Measurements from ENCODE around the gene CDC16. TPM values are rescaled to one million over a fixed set of nuclear protein-coding genes. Genes with fewer than 3 reads are reported as not detected.
"Not testable (repeated sequence)": the region's sequence is repeated elsewhere in the genome, so short reads cannot be mapped to it uniquely, and the experiment has no call there.

Gene CDC16
- total RNA-seq, 1 experiment from 2014 or later, result 71.6 TPM

- Histone ChIP-seq H3K36me3 (peaks cover 92% of the 10 kb centered on the region), H3K4me3 (no peak overlapping the region), H3K9me3 (no peaks in the 10 kb centered on the region), H3K27me3 (no peaks in the 10 kb centered on the region)
- no peak for DNase-seq
Measured at GRCh38 chr13:114248011-114248410, 13.3 kb downstream of the CDC16 start.

DNA sequence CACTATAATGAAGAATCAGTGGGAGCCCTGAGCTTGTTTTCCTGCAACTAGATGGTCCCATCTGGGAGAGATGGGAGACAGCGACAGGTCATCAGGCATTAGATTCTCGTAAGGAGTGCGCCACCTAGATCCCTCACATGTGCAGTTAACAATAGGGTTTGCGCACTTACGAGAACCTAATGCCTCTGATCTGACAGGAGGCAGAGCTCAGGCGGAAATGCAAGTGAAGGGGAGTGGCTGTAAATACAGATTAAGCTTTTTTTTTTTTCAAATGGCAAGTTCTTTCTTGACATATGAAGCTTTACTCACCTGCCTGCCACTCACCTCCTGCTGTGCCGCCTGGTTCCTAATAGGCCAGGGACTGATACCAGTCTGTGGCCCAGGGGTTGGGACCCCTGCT lies 14.4 kb downstream of the CDC16 start:
- Histone ChIP-seq H3K4me3 (no peak overlapping the region), H3K27me3 (no peaks in the 10 kb centered on the region), H3K9me3 (no peaks in the 10 kb centered on the region), H3K36me3 (peaks cover 86% of the 10 kb centered on the region)
- DNase-seq, result no peak

GRCh38 chr13:114251639-114252440 lies 17.1 kb downstream of the CDC16 start:
- H3K4me3 ChIP-seq, H3K9me3 ChIP-seq, DNase-seq, H3K27me3 ChIP-seq: not testable (repeated sequence)
- H3K36me3 ChIP-seq, result peaks cover 82% of the 10 kb centered on the region

DNA sequence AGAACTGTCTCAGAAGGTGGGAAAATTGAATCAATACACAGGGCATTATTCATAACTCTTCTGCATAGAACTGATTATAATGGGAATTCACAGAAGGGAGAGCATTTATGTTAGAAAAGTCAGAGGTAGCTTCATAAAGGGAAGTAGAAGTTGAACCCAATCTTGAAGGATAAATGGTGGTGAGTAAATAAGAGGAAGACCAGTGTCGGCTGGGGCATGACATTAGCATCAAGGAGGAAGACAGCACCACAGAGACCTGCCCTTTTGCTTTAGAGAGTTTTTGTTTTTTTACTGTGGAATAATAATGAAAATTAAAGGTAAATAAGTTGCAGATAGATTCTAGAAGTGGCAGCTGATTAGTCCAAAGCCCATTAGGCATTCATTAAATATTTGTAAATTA lies 21.9 kb downstream of the CDC16 start:
- peaks cover 81% of the 10 kb centered on the region for H3K36me3 ChIP-seq
- H3K4me3 ChIP-seq, result no peak overlapping the region
- H3K9me3 ChIP-seq, result no peaks in the 10 kb centered on the region
- no peaks in the 10 kb centered on the region for H3K27me3 ChIP-seq
- DNase-seq, result no peak

GRCh38 chr13:114257014-114257413 lies 22.3 kb downstream of the CDC16 start:
- H3K9me3 ChIP-seq, result no peaks in the 10 kb centered on the region
- peaks cover 81% of the 10 kb centered on the region for H3K36me3 ChIP-seq

GRCh38 chr13:114258589-114258988 lies 23.9 kb downstream of the CDC16 start:
- no peak overlapping the region for H3K4me3 ChIP-seq
- no peaks in the 10 kb centered on the region for H3K9me3 ChIP-seq
- no peak for DNase-seq
- no peaks in the 10 kb centered on the region for H3K27me3 ChIP-seq
- peaks cover 81% of the 10 kb centered on the region for H3K36me3 ChIP-seq

More at GRCh38 chr13:114257014-114257413, 22.3 kb downstream of the CDC16 start:
- Histone ChIP-seq H3K4me3 (no peak overlapping the region), H3K27me3 (no peaks in the 10 kb centered on the region)
- no peak for DNase-seq

DNA sequence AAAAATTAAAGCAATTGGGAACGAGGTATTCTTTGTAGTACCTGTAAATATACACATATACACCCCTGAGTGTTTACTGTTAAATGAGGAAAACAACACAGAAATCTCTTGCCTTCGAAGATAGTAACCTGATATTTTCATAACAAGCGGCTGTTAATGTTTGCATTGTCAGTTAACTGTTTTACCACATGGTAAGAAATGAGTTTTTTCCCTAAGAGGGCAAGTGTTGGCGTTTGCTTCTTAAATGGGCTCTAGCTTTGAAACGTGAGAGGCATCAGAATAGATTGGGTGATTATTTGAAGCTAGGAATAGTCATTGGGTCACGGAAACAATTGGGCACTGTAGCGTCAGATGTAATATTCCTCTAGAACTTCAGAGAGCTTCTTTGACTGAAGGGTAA lies 24.7 kb downstream of the CDC16 start:
- Histone ChIP-seq H3K36me3 (peaks cover 85% of the 10 kb centered on the region), H3K9me3 (no peaks in the 10 kb centered on the region), H3K4me3 (no peak overlapping the region), H3K27me3 (no peaks in the 10 kb centered on the region)
- DNase-seq, result no peak

- DNase-seq, result no peak
- H3K27me3 ChIP-seq, result no peaks in the 10 kb centered on the region
- H3K9me3 ChIP-seq, result no peaks in the 10 kb centered on the region
- H3K36me3 ChIP-seq, result peaks cover 84% of the 10 kb centered on the region
- no peak overlapping the region for H3K4me3 ChIP-seq
Measured at GRCh38 chr13:114259974-114260373, 25.3 kb downstream of the CDC16 start.

GRCh38 chr13:114260814-114261213 lies 26.1 kb downstream of the CDC16 start:
- no peaks in the 10 kb centered on the region for H3K27me3 ChIP-seq
- no peak for DNase-seq
- peaks cover 84% of the 10 kb centered on the region for H3K36me3 ChIP-seq

GRCh38 chr13:114261328-114261965 lies 26.8 kb downstream of the CDC16 start:
- Histone ChIP-seq H3K4me3 (no peak overlapping the region), H3K27me3 (no peaks in the 10 kb centered on the region), H3K9me3 (no peaks in the 10 kb centered on the region), H3K36me3 (peaks cover 81% of the 10 kb centered on the region)
- DNase-seq, result no peak

More at GRCh38 chr13:114260814-114261213, 26.1 kb downstream of the CDC16 start:
- H3K9me3 ChIP-seq, result no peaks in the 10 kb centered on the region
- H3K4me3 ChIP-seq, result no peak overlapping the region

GRCh38 chr13:114263578-114263977 lies 28.9 kb downstream of the CDC16 start:
- no peaks in the 10 kb centered on the region for H3K9me3 ChIP-seq
- peaks cover 81% of the 10 kb centered on the region for H3K36me3 ChIP-seq
- no peaks in the 10 kb centered on the region for H3K27me3 ChIP-seq
- no peak for DNase-seq
- H3K4me3 ChIP-seq, result no peak overlapping the region

DNA sequence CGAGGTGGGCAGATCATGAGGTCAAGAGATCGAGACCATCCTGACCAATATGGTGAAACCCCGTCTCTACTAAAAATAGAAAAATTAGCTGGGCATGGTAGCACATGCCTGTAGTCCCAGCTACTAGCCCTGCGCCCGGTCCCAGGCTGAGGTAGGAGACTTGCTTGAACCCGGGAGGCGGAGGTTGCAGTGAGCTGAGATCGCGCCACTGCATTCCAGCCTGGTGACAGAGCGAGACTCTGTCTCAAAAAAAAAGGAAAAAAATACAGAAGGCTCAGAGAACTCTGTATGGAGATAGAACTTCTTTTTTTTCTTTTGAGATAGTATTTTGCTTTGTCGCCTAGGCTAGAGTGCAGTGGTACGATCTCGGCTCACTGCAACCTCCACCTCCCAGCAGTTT lies 29.6 kb downstream of the CDC16 start:
- H3K9me3 ChIP-seq, H3K27me3 ChIP-seq, DNase-seq, H3K4me3 ChIP-seq: not testable (repeated sequence)
- peaks cover 82% of the 10 kb centered on the region for H3K36me3 ChIP-seq

GRCh38 chr13:114264886-114265611 lies 30.4 kb downstream of the CDC16 start:
- H3K27me3 ChIP-seq, result no peaks in the 10 kb centered on the region
- peaks cover 82% of the 10 kb centered on the region for H3K36me3 ChIP-seq
- H3K4me3 ChIP-seq, result no peak overlapping the region
- H3K9me3 ChIP-seq, result no peaks in the 10 kb centered on the region
- no peak for DNase-seq

DNA sequence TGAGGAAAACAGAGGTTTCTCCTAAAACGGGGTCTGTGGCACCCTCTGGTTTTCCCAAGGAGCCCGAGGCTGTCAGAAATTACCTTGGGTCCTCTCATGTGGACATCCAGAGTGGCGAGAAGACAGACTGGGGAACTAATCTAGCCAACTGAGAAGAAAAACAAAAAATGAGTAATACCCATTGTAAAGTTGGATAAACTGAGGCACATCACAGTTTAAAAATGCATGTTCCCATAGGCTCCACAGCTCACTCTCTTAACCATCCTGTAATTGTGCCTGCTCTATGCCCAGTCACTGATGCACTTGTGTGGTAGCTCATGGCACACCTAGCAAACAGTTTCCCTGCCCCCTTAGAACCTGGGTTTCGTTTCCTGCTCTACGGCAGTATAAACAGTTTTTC lies 31.5 kb downstream of the CDC16 start:
- Histone ChIP-seq H3K4me3 (no peak overlapping the region), H3K36me3 (peaks cover 76% of the 10 kb centered on the region), H3K27me3 (no peaks in the 10 kb centered on the region), H3K9me3 (no peaks in the 10 kb centered on the region)
- no peak for DNase-seq

GRCh38 chr13:114268344-114269280 lies 33.9 kb downstream of the CDC16 start:
- Histone ChIP-seq H3K9me3 (no peaks in the 10 kb centered on the region), H3K4me3 (no peak overlapping the region), H3K36me3 (peaks cover 78% of the 10 kb centered on the region), H3K27me3 (no peaks in the 10 kb centered on the region)
- no peak for DNase-seq

DNA sequence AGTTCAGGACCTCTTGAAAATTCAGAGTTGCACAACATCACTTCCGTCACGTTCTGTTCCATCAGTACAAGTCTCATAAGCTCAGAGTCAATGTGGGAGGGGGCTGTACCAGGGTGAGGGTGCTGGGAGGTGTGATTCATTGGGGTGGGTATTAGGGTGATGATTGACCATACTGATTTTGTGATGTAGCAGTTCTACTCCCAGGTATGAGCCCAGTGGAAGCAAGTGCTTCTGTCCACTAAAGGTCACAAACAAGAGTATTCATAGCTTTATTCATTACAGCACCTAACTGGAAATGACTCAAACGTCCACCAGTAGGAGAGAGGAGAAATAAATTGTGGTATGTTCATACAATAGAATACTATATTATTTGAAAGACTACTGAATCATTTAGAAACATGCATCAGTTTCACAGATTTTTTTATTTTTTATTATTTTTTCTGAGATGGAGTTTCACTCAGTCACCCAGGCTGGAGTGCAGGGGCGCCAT lies 34.6 kb downstream of the CDC16 start:
- H3K4me3 ChIP-seq, result no peak overlapping the region
- H3K36me3 ChIP-seq, result peaks cover 78% of the 10 kb centered on the region
- H3K27me3 ChIP-seq, result no peaks in the 10 kb centered on the region
- H3K9me3 ChIP-seq, result no peaks in the 10 kb centered on the region
- DNase-seq, result no peak
